HepG2 (cell line): ENCODE results near the gene PSKH1. TPM values are rescaled to one million over a fixed set of nuclear protein-coding genes. Genes with fewer than 3 reads are reported as not detected.

Experiments used
- BORCS8-MEF2B ChIP-seq: sonication (generic); formaldehyde crosslinking; IDR thresholded peaks from 2 replicates; pipeline ENCODE4 v1.8.0; 2022; ENCODE audit warnings: mild to moderate bottlenecking, missing genetic modification reagents
- CEBPB ChIP-seq: IDR thresholded peaks from 2 replicates; pipeline ENCODE4 v1.6.1; 2011; ENCODE audit warnings: low read depth, low read length, improper control_type of control experiment, borderline replicate concordance
- DNMT3B ChIP-seq: conservative IDR thresholded peaks from 2 replicates; pipeline ENCODE4 v1.6.1; 2016; ENCODE audit warnings: missing biosample characterization, control low read depth
- FOXM1 ChIP-seq: sonication (generic); formaldehyde crosslinking; IDR thresholded peaks from 2 replicates; pipeline ENCODE4 v1.5.0; 2020; ENCODE audit warnings: missing genetic modification reagents
- GABPA ChIP-seq, 2 experiments: IDR thresholded peaks; 2 replicates each; pipeline ENCODE4 v1.6.1; 2011 to 2016; ENCODE audit warnings: low read depth in 2 of 2, low read length in 1 of 2, missing biosample characterization in 1 of 2, missing genetic modification characterization in 1 of 2
- GATAD1 ChIP-seq: IDR thresholded peaks from 2 replicates; pipeline ENCODE4 v1.6.1; 2016; ENCODE audit warnings: missing genetic modification reagents, missing compliant biosample characterization
- HDAC6 ChIP-seq: fragments of 200-600 bp; sonication (generic); IDR thresholded peaks from 2 replicates; pipeline ENCODE4 v1.7.0; 2017; ENCODE audit warnings: mild to moderate bottlenecking, antibody characterized with exemption, low read length, low read depth
- JUND ChIP-seq: sonication (generic); formaldehyde crosslinking; IDR thresholded peaks from 2 replicates; pipeline ENCODE4 v1.8.0; 2022; ENCODE audit warnings: mild to moderate bottlenecking, missing genetic modification reagents
- KLF16 ChIP-seq, 2 experiments: sonication (generic) in 1 of 2; formaldehyde crosslinking in 1 of 2; IDR thresholded peaks; 2 replicates each; pipeline versions ENCODE4 v1.6.1 to v1.8.0; 2016 to 2023; ENCODE audit warnings: missing genetic modification reagents in 2 of 2, missing compliant biosample characterization in 1 of 2
- MIXL1 ChIP-seq: IDR thresholded peaks from 2 replicates; pipeline ENCODE4 v1.6.1; 2016
- MLX ChIP-seq: IDR thresholded peaks from 2 replicates; pipeline ENCODE4 v1.6.1; 2016
- NKX3-1 ChIP-seq: sonication (generic); formaldehyde crosslinking; IDR thresholded peaks from 2 replicates; pipeline ENCODE4 v1.5.0; 2020; ENCODE audit warnings: missing genetic modification reagents
- PBX2 ChIP-seq: IDR thresholded peaks from 2 replicates; pipeline ENCODE4 v1.6.1; 2016; ENCODE audit warnings: control low read depth
- REPIN1 ChIP-seq: sonication (generic); formaldehyde crosslinking; IDR thresholded peaks from 2 replicates; pipeline ENCODE4 v1.8.0; 2022; ENCODE audit warnings: missing genetic modification reagents, low read depth, mild to moderate bottlenecking, borderline replicate concordance
- SALL1 ChIP-seq: sonication (generic); formaldehyde crosslinking; IDR thresholded peaks from 2 replicates; pipeline ENCODE4 v1.8.0; 2022; ENCODE audit warnings: mild to moderate bottlenecking, missing genetic modification reagents
- SAP130 ChIP-seq: IDR thresholded peaks from 2 replicates; pipeline ENCODE4 v1.6.1; 2016; ENCODE audit warnings: low read depth
- TAF15 ChIP-seq: fragments of 200-400 bp; formaldehyde crosslinking; IDR thresholded peaks from one replicate; pipeline ENCODE4 v1.6.1; 2018; ENCODE audit warnings: mild to moderate bottlenecking, low read depth, low read length; ENCODE audit not compliant: poor library complexity, severe bottlenecking
- TFDP1 ChIP-seq: IDR thresholded peaks from 2 replicates; pipeline ENCODE4 v1.6.1; 2016; ENCODE audit warnings: missing compliant biosample characterization, missing genetic modification reagents, borderline replicate concordance
- THAP7 ChIP-seq: sonication (generic); formaldehyde crosslinking; IDR thresholded peaks from 2 replicates; pipeline ENCODE4 v1.8.1; 2023; ENCODE audit warnings: mild to moderate bottlenecking, missing genetic modification reagents
- ZNF160 ChIP-seq: sonication (generic); formaldehyde crosslinking; IDR thresholded peaks from 2 replicates; pipeline ENCODE4 v1.8.0; 2022; ENCODE audit warnings: mild to moderate bottlenecking, inconsistent platforms, missing genetic modification reagents
- ZNF460 ChIP-seq: sonication (generic); formaldehyde crosslinking; IDR thresholded peaks from 2 replicates; pipeline ENCODE4 v1.5.1; 2020; ENCODE audit warnings: missing genetic modification reagents, mild to moderate bottlenecking, borderline replicate concordance
- ZNF577 ChIP-seq: sonication (generic); formaldehyde crosslinking; IDR thresholded peaks from 2 replicates; pipeline ENCODE4 v1.4.0; 2020; ENCODE audit warnings: mild to moderate bottlenecking, low read depth, missing genetic modification reagents, borderline replicate concordance
- ZNF597 ChIP-seq: sonication (generic); formaldehyde crosslinking; IDR thresholded peaks from 2 replicates; pipeline ENCODE4 v1.5.0; 2020; ENCODE audit warnings: missing genetic modification reagents
- ZNF614 ChIP-seq: IDR thresholded peaks from 2 replicates; pipeline ENCODE4 v1.6.1; 2018; ENCODE audit warnings: missing biosample characterization, missing genetic modification reagents, inconsistent platforms, borderline replicate concordance
- ZNF644 ChIP-seq: IDR thresholded peaks from 2 replicates; pipeline ENCODE4 v1.6.1; 2016; ENCODE audit warnings: low read depth
- ZNF776 ChIP-seq: sonication (generic); formaldehyde crosslinking; IDR thresholded peaks from 2 replicates; pipeline ENCODE4 v1.4.0; 2020; ENCODE audit warnings: mild to moderate bottlenecking, missing genetic modification reagents
- polyA plus RNA-seq, 8 experiments: library from polyadenylated mRNA; depleted of rRNA in 3 of 8; stranded (reverse) in 7 of 8; unstranded in 1 of 8; fragments of >200 nt; fragmentation: Illumina TruSeq in 4 of 8; extraction: Trizol in 4 of 8; gene quantifications; 2 replicates each; pipeline versions ENCODE4 v1.2.1 to v1.2.3, GENCODE V29; 2011 to 2016; ENCODE audit warnings: low read depth in 4 of 8, missing spikeins in 1 of 8, mixed read lengths in 1 of 8; ENCODE audit not compliant: insufficient read depth in 1 of 8
- total RNA-seq, 5 experiments: library from RNA; depleted of rRNA; stranded (reverse); fragments of >200 nt; fragmentation: Illumina TruSeq; extraction: Trizol; gene quantifications; 2 replicates each; pipeline ENCODE4 v1.2.3, GENCODE V29; 2016; ENCODE audit warnings: low read depth in 1 of 5
- TF ChIP-seq, protein P1 (sequence below): sonication (generic); formaldehyde crosslinking; IDR thresholded peaks from 2 replicates; pipeline ENCODE4 v1.4.0; 2020; ENCODE audit warnings: low read depth, mild to moderate bottlenecking, missing genetic modification reagents

Gene PSKH1
- total and polyA plus RNA-seq, 2 of the 13 experiments (the other 11 are each of a cell fraction or from before 2014, with no cell fraction given), result 8.4 to 19.1 TPM

DNA sequence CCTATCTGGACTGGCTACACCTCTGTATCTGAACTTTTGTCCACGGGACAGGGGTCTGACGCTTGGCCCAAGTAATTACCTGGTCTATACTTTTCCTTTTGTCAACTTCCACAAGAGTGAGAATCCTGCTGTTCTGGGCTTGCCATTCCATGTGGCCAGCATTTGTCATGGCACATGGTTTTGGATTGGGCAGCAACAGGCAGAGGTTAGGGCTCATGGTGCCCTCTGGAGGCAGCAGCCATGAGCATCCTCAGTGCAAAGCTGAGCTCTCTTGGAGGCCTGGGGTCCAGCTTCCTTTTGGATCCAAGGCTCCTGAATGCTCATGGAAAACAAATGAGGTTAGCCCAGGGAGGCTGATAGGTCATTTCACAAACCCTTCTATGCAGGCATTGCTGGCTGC is 27.7 kb upstream of the PSKH1 start (continued):
- peak; percentile 92 for TF ChIP-seq ZNF644
- TF ChIP-seq PBX2 (CRISPR knock-in tag), result no peak
- TF ChIP-seq ZNF776, result no peak
- no peak for TF ChIP-seq ZNF597 (CRISPR knock-in tag)
- TF ChIP-seq TFDP1 (CRISPR knock-in tag), result peak; percentile 33; the same call in 1 of the 2 replicates
- peak; percentile 59; the same call in 1 of the 2 replicates for TF ChIP-seq REPIN1
- no peak for TF ChIP-seq NKX3-1 (CRISPR knock-in tag)
- TF ChIP-seq MIXL1, result 0 out of 2 replicates have a peak, but pooled peaks have one; percentile 36
- no peak for TF ChIP-seq FOXM1 (CRISPR knock-in tag)
- TF ChIP-seq ZNF460 (CRISPR knock-in tag), result no peak
- no peak for TF ChIP-seq MLX (CRISPR knock-in tag)
- no peak for TF ChIP-seq JUND (CRISPR knock-in tag)
- no peak for TF ChIP-seq CEBPB
- no peak for TF ChIP-seq TAF15
- TF ChIP-seq, protein P1, sequence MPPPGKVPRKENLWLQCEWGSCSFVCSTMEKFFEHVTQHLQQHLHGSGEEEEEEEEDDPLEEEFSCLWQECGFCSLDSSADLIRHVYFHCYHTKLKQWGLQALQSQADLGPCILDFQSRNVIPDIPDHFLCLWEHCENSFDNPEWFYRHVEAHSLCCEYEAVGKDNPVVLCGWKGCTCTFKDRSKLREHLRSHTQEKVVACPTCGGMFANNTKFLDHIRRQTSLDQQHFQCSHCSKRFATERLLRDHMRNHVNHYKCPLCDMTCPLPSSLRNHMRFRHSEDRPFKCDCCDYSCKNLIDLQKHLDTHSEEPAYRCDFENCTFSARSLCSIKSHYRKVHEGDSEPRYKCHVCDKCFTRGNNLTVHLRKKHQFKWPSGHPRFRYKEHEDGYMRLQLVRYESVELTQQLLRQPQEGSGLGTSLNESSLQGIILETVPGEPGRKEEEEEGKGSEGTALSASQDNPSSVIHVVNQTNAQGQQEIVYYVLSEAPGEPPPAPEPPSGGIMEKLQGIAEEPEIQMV (CRISPR knock-in tag), result no peak
- TF ChIP-seq DNMT3B (CRISPR knock-in tag), result no peak
- TF ChIP-seq ZNF160 (CRISPR knock-in tag), result no peak
- no peak for TF ChIP-seq THAP7 (CRISPR knock-in tag)
- TF ChIP-seq SALL1 (CRISPR knock-in tag), result peak; percentile 55
- TF ChIP-seq ZNF577, result no peak
- TF ChIP-seq GABPA (IDR thresholded peaks at IDR 0.05; ENCODE audit: low read depth, low read length), result no peak
- TF ChIP-seq GABPA (CRISPR knock-in tag; IDR thresholded peaks at IDR 0.05; ENCODE audit: low read depth), result no peak
- TF ChIP-seq GATAD1 (CRISPR knock-in tag), result peak; percentile 18; the same call in 1 of the 2 replicates
- no peak for TF ChIP-seq KLF16 (CRISPR knock-in tag; IDR thresholded peaks at IDR 0.05)
- TF ChIP-seq HDAC6, result no peak
- peak; percentile 63 for TF ChIP-seq BORCS8-MEF2B (CRISPR knock-in tag)
- no peak for TF ChIP-seq ZNF614
- TF ChIP-seq SAP130 (CRISPR knock-in tag), result peak; percentile 79
